ENCODE results near the gene PAPSS2.

PAPSS2 gene

DNA sequence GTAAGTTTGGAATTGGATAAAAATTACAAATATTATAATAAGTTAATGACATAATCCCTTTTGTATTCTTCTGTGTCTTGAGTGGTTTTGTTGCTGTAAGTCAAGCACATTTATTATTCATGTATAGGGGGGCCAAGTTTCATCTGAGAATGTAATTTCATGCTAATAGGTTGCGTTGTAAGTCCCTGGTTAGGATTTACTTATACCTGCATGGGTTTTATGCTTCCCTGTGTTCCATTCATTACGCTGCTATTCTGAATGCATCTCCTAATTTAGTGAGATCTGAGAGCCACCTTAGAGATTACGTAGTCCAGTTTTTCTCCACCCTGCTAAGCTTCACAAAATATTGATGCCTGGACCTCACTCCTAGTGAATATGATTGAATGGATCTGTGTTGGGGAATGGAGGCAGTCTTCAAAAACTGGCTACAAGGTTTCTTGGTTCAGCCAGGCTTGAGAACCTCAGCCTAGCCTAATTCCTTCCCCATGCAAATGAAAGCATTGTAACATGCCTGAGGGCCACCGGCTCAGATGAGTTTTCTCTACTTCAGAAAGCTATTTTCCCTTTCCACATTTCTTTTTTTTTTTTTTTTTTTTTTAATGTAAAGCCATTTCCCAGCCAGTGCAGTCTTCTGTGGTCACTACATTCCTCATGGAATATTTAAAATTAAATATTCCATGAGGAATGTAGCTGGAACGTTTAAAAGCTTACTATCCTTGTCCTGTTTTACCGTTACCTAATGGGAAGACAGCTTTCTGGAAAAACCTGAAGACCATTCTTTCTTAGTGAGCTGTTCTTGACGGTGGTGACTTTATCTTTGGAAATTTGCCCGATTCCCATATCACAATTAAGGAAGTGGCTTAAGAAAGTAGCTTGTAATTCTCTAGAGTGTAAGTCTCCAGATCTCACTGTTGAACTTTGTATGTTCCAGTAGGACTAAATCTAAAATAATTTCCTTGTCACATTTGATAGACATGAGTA lies 16.0 kb downstream of the PAPSS2 start:
- Histone ChIP-seq H3K4me3 (ENCODE audit: low read depth, low read length) (no peak overlapping the region), H3K36me3 (ENCODE audit: control insufficient read depth, insufficient read depth, low read length) (no peaks in the 10 kb centered on the region)

DNA sequence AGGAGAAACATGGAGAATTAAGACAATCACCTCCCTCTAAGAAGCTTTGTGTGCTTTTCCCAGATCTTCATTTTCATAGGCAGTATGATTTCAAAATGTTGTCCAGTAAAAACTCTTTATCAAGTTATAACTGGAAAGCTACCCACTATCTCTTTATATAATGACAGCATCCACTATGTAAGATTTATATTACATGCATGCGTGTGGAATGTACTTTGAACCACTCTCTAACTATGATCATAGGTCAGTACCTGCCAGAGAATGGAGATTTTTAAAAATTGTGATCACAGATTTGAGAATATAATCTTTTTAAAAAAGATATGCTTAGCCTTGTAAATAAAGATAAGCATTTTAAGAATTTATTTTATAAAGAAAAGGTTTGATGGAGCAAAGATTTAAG lies 17.9 kb downstream of the PAPSS2 start:
- H3K36me3 ChIP-seq (ENCODE audit: control insufficient read depth, insufficient read depth, low read length), result no peaks in the 10 kb centered on the region
- H3K4me3 ChIP-seq (ENCODE audit: low read depth, low read length), result no peak overlapping the region
- H3K9me3 ChIP-seq (ENCODE audit: control insufficient read depth, insufficient read depth, low read length), result no peaks in the 10 kb centered on the region
- H3K27me3 ChIP-seq (ENCODE audit: control insufficient read depth, insufficient read depth, low read length), result no peaks in the 10 kb centered on the region
- no peak overlapping the region for H3K9ac ChIP-seq (ENCODE audit: low read depth, low read length)
- peaks cover 10% of the 10 kb centered on the region for H3K4me1 ChIP-seq (ENCODE audit: control insufficient read depth, insufficient read depth, low read length)

More for the DNA sequence above, 16.0 kb downstream of the PAPSS2 start:
- Histone ChIP-seq H3K27me3 (ENCODE audit: control insufficient read depth, insufficient read depth, low read length) (no peaks in the 10 kb centered on the region), H3K9ac (ENCODE audit: low read depth, low read length) (no peak overlapping the region), H3K9me3 (ENCODE audit: control insufficient read depth, insufficient read depth, low read length) (no peaks in the 10 kb centered on the region), H3K4me1 (ENCODE audit: control insufficient read depth, insufficient read depth, low read length) (peaks cover 10% of the 10 kb centered on the region)

DNA sequence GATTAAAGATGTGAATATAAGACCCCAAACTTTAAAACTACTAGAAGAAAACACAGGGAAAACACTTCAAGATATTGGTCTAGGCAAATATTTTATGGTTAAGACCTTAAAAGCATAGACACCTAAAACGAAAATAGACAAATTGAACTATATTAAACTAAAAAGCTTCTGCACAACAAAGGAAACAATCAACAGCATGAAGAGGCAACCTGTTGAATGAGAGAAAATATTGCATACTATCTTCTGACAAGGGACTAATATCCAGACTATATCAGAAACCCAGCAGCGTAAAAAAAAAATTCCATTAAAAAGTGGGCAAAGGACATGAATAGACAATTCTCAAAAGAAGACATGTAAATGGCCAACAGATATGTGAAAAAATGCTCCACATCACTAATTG lies 18.6 kb downstream of the PAPSS2 start:
- no peaks in the 10 kb centered on the region for H3K9me3 ChIP-seq (ENCODE audit: control insufficient read depth, insufficient read depth, low read length)

DNA sequence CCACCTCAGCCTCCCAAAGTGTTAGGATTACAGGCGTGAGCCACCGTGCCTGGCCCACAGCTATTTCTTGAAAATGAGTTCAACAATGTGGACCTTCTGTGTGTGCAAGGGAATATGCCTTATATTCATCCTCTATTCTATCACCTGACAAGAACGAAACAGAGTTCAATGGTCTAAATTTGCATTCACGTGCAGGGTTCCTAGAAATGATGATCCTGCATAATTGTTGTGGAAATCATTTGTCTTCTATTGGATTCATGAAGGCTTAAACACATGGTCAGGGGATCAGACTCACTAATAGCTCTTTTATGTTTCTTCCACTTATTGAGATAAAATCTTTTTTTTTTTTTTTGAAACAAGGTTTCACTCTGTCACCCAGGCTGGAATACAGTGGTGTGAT lies 23.7 kb downstream of the PAPSS2 start:
- no peak overlapping the region for H3K4me3 ChIP-seq (ENCODE audit: low read depth, low read length)
- H3K9ac ChIP-seq (ENCODE audit: low read depth, low read length), result no peak overlapping the region
- no peaks in the 10 kb centered on the region for H3K4me1 ChIP-seq (ENCODE audit: control insufficient read depth, insufficient read depth, low read length)
- H3K36me3 ChIP-seq (ENCODE audit: control insufficient read depth, insufficient read depth, low read length), result no peaks in the 10 kb centered on the region
- no peaks in the 10 kb centered on the region for H3K9me3 ChIP-seq (ENCODE audit: control insufficient read depth, insufficient read depth, low read length)
- no peaks in the 10 kb centered on the region for H3K27me3 ChIP-seq (ENCODE audit: control insufficient read depth, insufficient read depth, low read length)

More for the DNA sequence above, 18.6 kb downstream of the PAPSS2 start:
- Histone ChIP-seq H3K27me3 (ENCODE audit: control insufficient read depth, insufficient read depth, low read length) (no peaks in the 10 kb centered on the region), H3K9ac (ENCODE audit: low read depth, low read length) (no peak overlapping the region), H3K4me3 (ENCODE audit: low read depth, low read length) (no peak overlapping the region), H3K4me1 (ENCODE audit: control insufficient read depth, insufficient read depth, low read length) (peaks cover 10% of the 10 kb centered on the region), H3K36me3 (ENCODE audit: control insufficient read depth, insufficient read depth, low read length) (no peaks in the 10 kb centered on the region)

DNA sequence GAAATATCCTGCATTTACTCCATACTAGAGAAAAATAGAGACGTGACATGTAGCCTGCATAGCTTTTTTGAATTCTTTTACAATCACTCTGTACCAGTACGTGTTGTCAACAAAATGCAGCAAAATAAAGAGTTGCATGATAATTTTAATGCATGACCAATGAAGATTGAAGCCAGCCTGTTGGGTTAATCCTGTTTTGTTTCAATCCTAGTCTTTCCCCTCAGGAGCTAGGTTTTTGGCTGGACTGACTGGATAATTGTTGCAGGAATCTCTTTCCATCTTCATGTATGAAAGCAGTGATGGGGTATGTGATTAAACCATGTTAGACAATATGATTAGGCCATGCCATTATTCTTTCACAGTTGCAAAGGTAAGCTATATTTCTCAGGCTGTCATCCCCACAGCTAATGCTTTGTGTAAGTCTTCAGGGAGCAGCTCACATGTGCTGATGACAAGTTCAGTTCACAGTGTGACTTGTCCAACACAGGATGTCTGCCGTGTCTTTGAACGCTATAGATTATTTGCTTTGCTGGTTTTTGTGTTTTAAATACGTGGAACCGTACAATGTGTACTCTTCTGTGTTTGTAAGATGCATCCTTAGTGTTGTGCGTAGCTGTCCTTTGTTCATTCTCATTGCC lies 24.4 kb downstream of the PAPSS2 start:
- H3K4me3 ChIP-seq (ENCODE audit: low read depth, low read length), result no peak overlapping the region
- H3K36me3 ChIP-seq (ENCODE audit: control insufficient read depth, insufficient read depth, low read length), result no peaks in the 10 kb centered on the region
- no peaks in the 10 kb centered on the region for H3K9me3 ChIP-seq (ENCODE audit: control insufficient read depth, insufficient read depth, low read length)
- H3K9ac ChIP-seq (ENCODE audit: low read depth, low read length), result no peak overlapping the region
- no peaks in the 10 kb centered on the region for H3K27me3 ChIP-seq (ENCODE audit: control insufficient read depth, insufficient read depth, low read length)
- H3K4me1 ChIP-seq (ENCODE audit: control insufficient read depth, insufficient read depth, low read length), result no peaks in the 10 kb centered on the region

DNA sequence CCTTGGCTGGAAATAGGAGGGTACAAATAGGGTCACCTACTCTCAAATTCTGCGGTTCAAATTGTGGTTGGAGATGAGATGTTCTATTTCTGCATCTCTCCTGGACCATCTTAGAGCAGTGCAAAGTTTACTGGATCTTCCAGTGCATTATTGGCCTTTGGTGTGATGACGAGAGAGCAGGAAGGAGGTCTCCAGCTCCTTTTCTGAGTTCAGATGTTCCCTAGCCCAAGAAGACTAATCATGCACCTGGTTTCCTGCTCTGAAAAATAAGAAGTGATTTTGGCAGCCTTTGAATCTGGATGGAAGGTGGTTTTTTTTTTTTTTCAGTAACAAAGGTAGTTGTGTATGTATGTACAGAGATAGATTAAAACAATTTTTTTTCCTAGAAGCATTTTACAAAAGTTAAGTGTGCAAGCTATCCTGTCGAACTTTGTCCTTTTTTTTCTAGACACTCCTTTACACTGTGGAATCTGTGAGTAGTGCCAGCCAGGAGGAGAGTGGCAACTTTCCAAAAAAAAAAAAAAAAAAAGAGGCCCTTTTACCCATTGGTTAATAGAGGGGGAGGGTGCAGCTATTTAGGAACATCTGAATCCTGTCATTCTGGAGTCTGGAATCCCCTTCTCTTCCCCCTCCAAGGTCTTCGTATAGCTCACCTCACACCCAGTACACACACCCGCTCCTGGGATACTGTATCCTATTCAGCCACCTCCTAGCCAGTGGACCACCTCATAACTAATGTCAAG lies 26.3 kb downstream of the PAPSS2 start:
- Histone ChIP-seq H3K36me3 (ENCODE audit: control insufficient read depth, insufficient read depth, low read length) (no peaks in the 10 kb centered on the region), H3K9me3 (ENCODE audit: control insufficient read depth, insufficient read depth, low read length) (no peaks in the 10 kb centered on the region), H3K4me1 (ENCODE audit: control insufficient read depth, insufficient read depth, low read length) (no peaks in the 10 kb centered on the region), H3K4me3 (ENCODE audit: low read depth, low read length) (no peak overlapping the region), H3K27me3 (ENCODE audit: control insufficient read depth, insufficient read depth, low read length) (no peaks in the 10 kb centered on the region), H3K9ac (ENCODE audit: low read depth, low read length) (no peak overlapping the region)

- Histone ChIP-seq H3K36me3 (ENCODE audit: control insufficient read depth, insufficient read depth, low read length) (no peaks in the 10 kb centered on the region), H3K9ac (ENCODE audit: low read depth, low read length) (no peak overlapping the region), H3K4me3 (ENCODE audit: low read depth, low read length) (no peak overlapping the region), H3K9me3 (ENCODE audit: control insufficient read depth, insufficient read depth, low read length) (no peaks in the 10 kb centered on the region), H3K27me3 (ENCODE audit: control insufficient read depth, insufficient read depth, low read length) (no peaks in the 10 kb centered on the region), H3K4me1 (ENCODE audit: control insufficient read depth, insufficient read depth, low read length) (no peaks in the 10 kb centered on the region)
Measured at GRCh38 chr10:87691506-87692070, 31.9 kb downstream of the PAPSS2 start.

- no peak overlapping the region for H3K9ac ChIP-seq (ENCODE audit: low read depth, low read length)
- no peak overlapping the region for H3K4me3 ChIP-seq (ENCODE audit: low read depth, low read length)
- H3K27me3 ChIP-seq (ENCODE audit: control insufficient read depth, insufficient read depth, low read length), result no peaks in the 10 kb centered on the region
- no peaks in the 10 kb centered on the region for H3K36me3 ChIP-seq (ENCODE audit: control insufficient read depth, insufficient read depth, low read length)
- H3K4me1 ChIP-seq (ENCODE audit: control insufficient read depth, insufficient read depth, low read length), result no peaks in the 10 kb centered on the region
- no peaks in the 10 kb centered on the region for H3K9me3 ChIP-seq (ENCODE audit: control insufficient read depth, insufficient read depth, low read length)
Measured at GRCh38 chr10:87692956-87693484, 33.3 kb downstream of the PAPSS2 start.

- H3K4me1 ChIP-seq (ENCODE audit: control insufficient read depth, insufficient read depth, low read length), result no peaks in the 10 kb centered on the region
- no peaks in the 10 kb centered on the region for H3K27me3 ChIP-seq (ENCODE audit: control insufficient read depth, insufficient read depth, low read length)
- H3K4me3 ChIP-seq (ENCODE audit: low read depth, low read length), result no peak overlapping the region
- no peaks in the 10 kb centered on the region for H3K9me3 ChIP-seq (ENCODE audit: control insufficient read depth, insufficient read depth, low read length)
- H3K36me3 ChIP-seq (ENCODE audit: control insufficient read depth, insufficient read depth, low read length), result no peaks in the 10 kb centered on the region
- H3K9ac ChIP-seq (ENCODE audit: low read depth, low read length), result no peak overlapping the region
Measured at GRCh38 chr10:87694011-87694794, 34.5 kb downstream of the PAPSS2 start.

DNA sequence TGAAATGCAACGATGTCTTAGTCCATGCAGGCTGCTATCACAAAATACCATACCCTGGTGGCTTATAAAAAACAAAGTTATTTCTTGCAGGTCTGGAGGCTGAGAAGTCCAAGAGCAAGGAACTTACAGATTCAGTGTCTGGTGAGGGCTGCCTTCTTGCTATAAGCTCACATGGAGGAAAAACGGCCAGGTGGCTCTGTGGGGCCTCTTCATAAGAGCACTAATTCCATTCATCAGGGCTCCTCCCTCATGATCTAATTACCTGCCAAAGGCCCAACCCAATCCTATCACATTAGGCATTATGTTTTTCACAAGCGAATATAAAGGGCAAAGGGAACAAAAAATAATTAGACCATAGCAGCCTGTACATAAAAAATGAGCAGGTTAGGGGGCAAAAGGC lies 35.4 kb downstream of the PAPSS2 start:
- no peaks in the 10 kb centered on the region for H3K4me1 ChIP-seq (ENCODE audit: control insufficient read depth, insufficient read depth, low read length)
- H3K9ac ChIP-seq (ENCODE audit: low read depth, low read length), result no peak overlapping the region
- H3K4me3 ChIP-seq (ENCODE audit: low read depth, low read length), result no peak overlapping the region
- H3K9me3 ChIP-seq (ENCODE audit: control insufficient read depth, insufficient read depth, low read length), result no peaks in the 10 kb centered on the region
- no peaks in the 10 kb centered on the region for H3K27me3 ChIP-seq (ENCODE audit: control insufficient read depth, insufficient read depth, low read length)
- no peaks in the 10 kb centered on the region for H3K36me3 ChIP-seq (ENCODE audit: control insufficient read depth, insufficient read depth, low read length)
